BLaER1 (cell line): ENCODE measurements around the gene ZEB2.

Experiments
- H3K27ac ChIP-seq: shearing (Covaris generic); formaldehyde crosslinking; 2 replicates; pipeline ENCODE4 v1.8.1; 2022
- H3K27me3 ChIP-seq: shearing (Covaris generic); formaldehyde crosslinking; 2 replicates; pipeline ENCODE4 v1.8.1; 2022
- H3K36me3 ChIP-seq: shearing (Covaris generic); formaldehyde crosslinking; 2 replicates; pipeline ENCODE4 v1.8.1; 2022
- H3K4me1 ChIP-seq: shearing (Covaris generic); formaldehyde crosslinking; 2 replicates; pipeline ENCODE4 v1.8.1; 2022
- H3K4me2 ChIP-seq: shearing (Covaris generic); formaldehyde crosslinking; 2 replicates; pipeline ENCODE4 v1.8.1; 2022
- H3K4me3 ChIP-seq: shearing (Covaris generic); formaldehyde crosslinking; 2 replicates; pipeline ENCODE4 v1.8.1; 2022
- H3K9ac ChIP-seq: shearing (Covaris generic); formaldehyde crosslinking; 2 replicates; pipeline ENCODE4 v1.8.1; 2022
- H3K9me3 ChIP-seq: shearing (Covaris generic); formaldehyde crosslinking; 2 replicates; pipeline ENCODE4 v1.8.1; 2022
- H4K20me1 ChIP-seq: shearing (Covaris generic); formaldehyde crosslinking; 2 replicates; pipeline ENCODE4 v1.8.1; 2022
- Cebpa-rat ChIP-seq: shearing (Covaris generic); IDR thresholded peaks from 2 replicates; pipeline ENCODE4 v1.8.1; 2022

Gene ZEB2

DNA sequence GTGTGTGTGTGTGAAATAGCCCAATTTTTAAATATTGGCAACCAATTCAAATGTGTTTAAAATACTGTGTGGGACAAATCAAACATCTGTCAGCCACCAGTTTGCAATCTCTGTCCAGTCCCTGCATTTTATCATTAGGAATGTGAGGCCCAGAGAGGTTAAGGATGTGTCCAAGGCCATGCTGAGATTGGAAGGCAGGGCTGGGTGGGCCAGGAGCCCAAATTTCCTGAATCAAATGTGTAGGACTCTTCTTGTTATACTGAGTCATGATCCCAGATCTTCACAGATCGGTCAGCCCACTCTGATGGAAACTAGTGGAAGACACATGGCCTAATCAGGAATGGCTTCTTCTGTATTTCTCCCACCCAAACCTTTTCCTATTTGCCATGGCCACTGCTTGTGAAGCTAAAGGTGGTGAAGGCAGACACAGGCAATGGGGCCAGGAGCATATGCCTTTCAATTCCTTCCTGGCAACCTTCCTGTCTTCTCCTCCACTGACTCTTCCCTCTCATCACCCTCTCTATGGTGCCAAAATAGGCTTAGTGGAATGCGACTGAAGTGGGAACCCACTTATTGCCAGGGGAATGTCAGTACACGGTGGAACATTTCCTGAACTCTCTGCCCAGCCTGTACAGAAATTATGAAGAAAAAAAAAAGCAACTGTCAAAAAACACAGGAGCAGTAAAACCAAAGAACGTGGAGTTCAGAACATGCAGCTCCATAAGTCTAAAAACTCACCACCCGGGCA is 35.5 kb downstream of the ZEB2 start:
- Histone ChIP-seq H3K9ac (no peak overlapping the region), H3K27me3 (no peaks in the 10 kb centered on the region), H3K36me3 (peaks cover 86% of the 10 kb centered on the region), H3K27ac (no peak overlapping the region), H4K20me1 (peaks cover 100% of the 10 kb centered on the region), H3K4me1 (peaks cover 80% of the 10 kb centered on the region), H3K4me3 (no peak overlapping the region), H3K4me2 (peak overlapping the region; percentile 18), H3K9me3 (no peaks in the 10 kb centered on the region)
- TF ChIP-seq Cebpa-rat: no peak

DNA sequence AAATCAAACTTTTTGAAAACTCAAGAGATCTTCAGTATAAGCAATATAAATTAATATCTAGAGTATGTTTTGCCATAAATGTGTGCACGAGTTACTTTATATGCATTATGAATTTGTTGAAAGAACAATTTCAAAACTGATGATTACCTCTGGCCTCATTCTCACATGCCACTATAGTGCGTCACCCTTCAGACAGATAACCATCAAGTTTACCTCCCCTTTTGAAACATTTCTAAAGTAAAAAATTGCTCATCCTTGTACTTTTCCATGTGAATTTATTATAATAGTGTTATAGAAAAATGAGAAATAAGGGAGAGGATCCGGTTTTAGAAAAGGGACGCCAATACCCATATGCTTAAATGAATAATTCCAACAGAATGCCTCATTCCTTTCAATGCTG is 38.3 kb downstream of the ZEB2 start:
- Histone ChIP-seq H3K9me3 (no peaks in the 10 kb centered on the region), H3K27ac (no peak overlapping the region), H4K20me1 (peaks cover 100% of the 10 kb centered on the region), H3K4me2 (peak overlapping the region; percentile 14; the same call in 1 of the 2 replicates), H3K36me3 (peaks cover 84% of the 10 kb centered on the region), H3K27me3 (no peaks in the 10 kb centered on the region), H3K4me1 (peaks cover 93% of the 10 kb centered on the region), H3K4me3 (no peak overlapping the region), H3K9ac (no peak overlapping the region)
- no peak for TF ChIP-seq Cebpa-rat

- Histone ChIP-seq H3K4me2 (0 out of 2 replicates have a peak overlapping the region, but pooled peaks have one; percentile 15), H3K4me3 (no peak overlapping the region), H3K9ac (no peak overlapping the region), H3K36me3 (peaks cover 86% of the 10 kb centered on the region), H3K9me3 (no peaks in the 10 kb centered on the region), H3K27ac (no peak overlapping the region), H4K20me1 (peaks cover 100% of the 10 kb centered on the region), H3K4me1 (peaks cover 99% of the 10 kb centered on the region), H3K27me3 (no peaks in the 10 kb centered on the region)
- TF ChIP-seq Cebpa-rat: no peak
These were observed 38.8 kb downstream of the ZEB2 start for GRCh38 chr2:144481109-144481508.

DNA sequence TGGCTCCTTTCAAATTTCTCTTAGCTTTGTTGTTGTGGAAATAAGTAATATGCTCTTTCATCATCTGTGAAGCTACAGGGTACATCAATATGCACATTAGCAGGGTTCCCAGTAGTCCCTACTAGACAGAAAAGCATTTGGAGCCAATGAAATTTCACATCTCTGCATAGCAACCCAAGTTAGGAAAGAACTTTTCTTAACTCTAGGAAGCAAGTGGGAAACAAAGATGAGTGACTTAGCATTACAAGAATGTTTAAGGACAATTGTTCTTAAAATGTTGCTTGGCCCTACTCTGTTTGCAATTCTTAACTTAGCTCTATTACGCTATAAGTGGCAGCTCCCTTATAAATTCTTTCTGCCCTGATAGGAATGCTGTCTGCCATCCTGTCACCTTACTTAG is 39.6 kb downstream of the ZEB2 start:
- no peak for TF ChIP-seq Cebpa-rat
- Histone ChIP-seq H3K4me2 (peak overlapping the region; percentile 21; the same call in 1 of the 2 replicates), H3K4me1 (peaks cover 99% of the 10 kb centered on the region)

DNA sequence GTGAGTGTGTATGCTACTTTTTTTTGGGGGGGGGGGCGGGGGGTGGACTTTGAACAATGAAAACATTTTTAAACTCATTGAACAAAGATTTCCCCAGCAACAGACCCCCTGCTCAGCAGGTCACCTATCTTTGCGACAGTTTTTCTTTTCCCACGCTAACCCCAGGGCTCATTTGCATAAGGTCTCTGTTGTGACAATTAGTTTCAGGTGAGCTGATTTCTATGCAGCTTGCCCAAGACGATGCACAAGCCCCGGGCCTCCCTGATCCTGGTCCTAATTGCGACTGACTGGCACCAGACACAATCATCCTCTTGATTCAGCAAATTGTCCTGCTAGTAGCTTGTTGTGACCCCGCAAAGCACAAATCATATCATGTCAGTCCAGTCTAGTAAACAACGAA is 40.3 kb downstream of the ZEB2 start:
- no peak overlapping the region for H3K9ac ChIP-seq
- H3K4me2 ChIP-seq: peak overlapping the region; percentile 21; the same call in 1 of the 2 replicates
- H3K27ac ChIP-seq: no peak overlapping the region
- H3K4me1 ChIP-seq: peaks cover 99% of the 10 kb centered on the region
- H3K36me3 ChIP-seq: peaks cover 88% of the 10 kb centered on the region
- H3K4me3 ChIP-seq: no peak overlapping the region
- H3K9me3 ChIP-seq: no peaks in the 10 kb centered on the region
- H4K20me1 ChIP-seq: peaks cover 100% of the 10 kb centered on the region
- no peak for TF ChIP-seq Cebpa-rat
- no peaks in the 10 kb centered on the region for H3K27me3 ChIP-seq

More for the DNA sequence above, 39.6 kb downstream of the ZEB2 start:
- no peak overlapping the region for H3K27ac ChIP-seq
- H3K9me3 ChIP-seq: no peaks in the 10 kb centered on the region
- H3K36me3 ChIP-seq: peaks cover 87% of the 10 kb centered on the region
- no peak overlapping the region for H3K9ac ChIP-seq
- H3K4me3 ChIP-seq: no peak overlapping the region
- H4K20me1 ChIP-seq: peaks cover 100% of the 10 kb centered on the region
- H3K27me3 ChIP-seq: no peaks in the 10 kb centered on the region

DNA sequence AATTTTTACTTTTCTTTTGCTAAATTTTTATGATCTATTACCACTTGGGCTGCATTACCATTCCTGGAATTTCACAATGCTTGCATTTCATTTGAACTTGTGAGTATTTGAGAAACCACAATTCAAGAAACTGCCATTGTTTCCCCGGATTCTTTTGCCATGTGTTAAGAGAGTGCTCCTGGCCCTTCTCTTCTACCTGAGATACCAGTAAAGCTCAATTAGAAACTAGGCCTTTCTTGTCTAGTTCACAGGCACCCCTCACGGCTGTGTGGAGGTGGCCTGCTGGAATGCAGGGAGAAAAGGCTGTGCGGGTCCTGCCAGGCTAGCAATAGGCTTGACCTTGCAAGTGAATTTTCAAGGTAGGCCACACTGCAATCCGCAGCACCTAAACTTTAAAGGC is 40.8 kb downstream of the ZEB2 start:
- no peak overlapping the region for H3K9ac ChIP-seq
- H3K4me1 ChIP-seq: peaks cover 99% of the 10 kb centered on the region
- H3K4me2 ChIP-seq: peak overlapping the region; percentile 27; the same call in 1 of the 2 replicates
- no peaks in the 10 kb centered on the region for H3K27me3 ChIP-seq
- H3K27ac ChIP-seq: no peak overlapping the region
- no peaks in the 10 kb centered on the region for H3K9me3 ChIP-seq
- H3K36me3 ChIP-seq: peaks cover 88% of the 10 kb centered on the region
- H4K20me1 ChIP-seq: peaks cover 100% of the 10 kb centered on the region
- no peak for TF ChIP-seq Cebpa-rat
- no peak overlapping the region for H3K4me3 ChIP-seq

GRCh38 chr2:144477957-144478311 is 42.0 kb downstream of the ZEB2 start:
- H3K9ac ChIP-seq: no peak overlapping the region
- peaks cover 88% of the 10 kb centered on the region for H3K36me3 ChIP-seq
- H3K4me3 ChIP-seq: no peak overlapping the region
- H3K9me3 ChIP-seq: no peaks in the 10 kb centered on the region
- H3K4me2 ChIP-seq: peak overlapping the region; percentile 48
- peak; percentile 88 for TF ChIP-seq Cebpa-rat
- no peak overlapping the region for H3K27ac ChIP-seq
- peaks cover 100% of the 10 kb centered on the region for H4K20me1 ChIP-seq
- no peaks in the 10 kb centered on the region for H3K27me3 ChIP-seq
- peaks cover 99% of the 10 kb centered on the region for H3K4me1 ChIP-seq

DNA sequence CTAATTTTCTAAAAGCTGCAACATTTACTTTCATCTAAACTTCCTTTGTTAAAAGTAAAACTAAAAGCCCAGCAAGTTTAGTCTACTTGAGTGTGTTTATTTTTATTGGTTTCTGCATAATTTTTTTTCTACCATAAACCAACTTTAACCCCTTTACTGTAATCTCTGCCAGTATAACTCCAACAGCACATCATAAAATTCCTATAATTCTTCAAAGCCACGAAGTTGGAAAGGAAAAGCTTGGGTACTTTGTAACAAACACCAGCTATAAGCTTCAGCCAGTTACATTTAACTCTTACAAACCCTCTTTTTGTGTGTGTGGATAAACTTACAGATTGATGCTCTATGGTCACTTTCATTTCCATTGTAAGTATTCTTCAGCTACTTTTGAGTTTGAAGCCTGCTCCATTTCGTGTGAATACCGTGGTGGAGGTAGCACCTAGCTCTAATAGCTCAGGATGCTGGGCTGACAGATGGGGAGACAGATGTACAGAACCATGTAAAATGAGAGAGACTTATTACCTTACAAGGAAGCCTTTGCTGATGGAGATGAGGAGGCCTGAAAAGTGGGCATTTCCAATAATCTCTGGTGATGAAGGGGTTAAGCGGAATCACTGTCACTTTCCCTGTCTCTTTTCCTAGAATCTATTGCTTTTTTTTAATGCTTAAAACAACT is 42.5 kb downstream of the ZEB2 start:
- Histone ChIP-seq H3K27ac (no peak overlapping the region), H3K4me1 (peaks cover 99% of the 10 kb centered on the region), H3K4me3 (no peak overlapping the region), H4K20me1 (peaks cover 100% of the 10 kb centered on the region), H3K4me2 (peak overlapping the region; percentile 48), H3K9ac (no peak overlapping the region), H3K9me3 (no peaks in the 10 kb centered on the region), H3K36me3 (peaks cover 88% of the 10 kb centered on the region), H3K27me3 (no peaks in the 10 kb centered on the region)
- TF ChIP-seq Cebpa-rat: no peak

GRCh38 chr2:144476682-144477081 is 43.2 kb downstream of the ZEB2 start:
- TF ChIP-seq Cebpa-rat: no peak
- no peak overlapping the region for H3K4me3 ChIP-seq
- H4K20me1 ChIP-seq: peaks cover 100% of the 10 kb centered on the region
- H3K9me3 ChIP-seq: no peaks in the 10 kb centered on the region
- H3K36me3 ChIP-seq: peaks cover 87% of the 10 kb centered on the region
- H3K4me2 ChIP-seq: peak overlapping the region; percentile 48
- no peak overlapping the region for H3K27ac ChIP-seq
- H3K27me3 ChIP-seq: no peaks in the 10 kb centered on the region
- peaks cover 93% of the 10 kb centered on the region for H3K4me1 ChIP-seq
- H3K9ac ChIP-seq: no peak overlapping the region

GRCh38 chr2:144475569-144476275 is 44.2 kb downstream of the ZEB2 start:
- no peak for TF ChIP-seq Cebpa-rat
- Histone ChIP-seq H3K4me2 (peak overlapping the region; percentile 48), H3K4me3 (no peak overlapping the region), H3K4me1 (peaks cover 90% of the 10 kb centered on the region), H3K27me3 (no peaks in the 10 kb centered on the region), H3K27ac (no peak overlapping the region), H3K9ac (no peak overlapping the region), H3K36me3 (peaks cover 87% of the 10 kb centered on the region), H3K9me3 (no peaks in the 10 kb centered on the region), H4K20me1 (peaks cover 100% of the 10 kb centered on the region)
